ENCODE measurements around the gene LRP1. TPM values are rescaled to one million over a fixed set of nuclear protein-coding genes. Genes with fewer than 3 reads are reported as not detected.
A peak's percentile ranks its signal among the peaks of the same experiment; 100 is the strongest.

LRP1 gene
- total RNA-seq, 1 donor from 2014 or later = 369 TPM

DNA sequence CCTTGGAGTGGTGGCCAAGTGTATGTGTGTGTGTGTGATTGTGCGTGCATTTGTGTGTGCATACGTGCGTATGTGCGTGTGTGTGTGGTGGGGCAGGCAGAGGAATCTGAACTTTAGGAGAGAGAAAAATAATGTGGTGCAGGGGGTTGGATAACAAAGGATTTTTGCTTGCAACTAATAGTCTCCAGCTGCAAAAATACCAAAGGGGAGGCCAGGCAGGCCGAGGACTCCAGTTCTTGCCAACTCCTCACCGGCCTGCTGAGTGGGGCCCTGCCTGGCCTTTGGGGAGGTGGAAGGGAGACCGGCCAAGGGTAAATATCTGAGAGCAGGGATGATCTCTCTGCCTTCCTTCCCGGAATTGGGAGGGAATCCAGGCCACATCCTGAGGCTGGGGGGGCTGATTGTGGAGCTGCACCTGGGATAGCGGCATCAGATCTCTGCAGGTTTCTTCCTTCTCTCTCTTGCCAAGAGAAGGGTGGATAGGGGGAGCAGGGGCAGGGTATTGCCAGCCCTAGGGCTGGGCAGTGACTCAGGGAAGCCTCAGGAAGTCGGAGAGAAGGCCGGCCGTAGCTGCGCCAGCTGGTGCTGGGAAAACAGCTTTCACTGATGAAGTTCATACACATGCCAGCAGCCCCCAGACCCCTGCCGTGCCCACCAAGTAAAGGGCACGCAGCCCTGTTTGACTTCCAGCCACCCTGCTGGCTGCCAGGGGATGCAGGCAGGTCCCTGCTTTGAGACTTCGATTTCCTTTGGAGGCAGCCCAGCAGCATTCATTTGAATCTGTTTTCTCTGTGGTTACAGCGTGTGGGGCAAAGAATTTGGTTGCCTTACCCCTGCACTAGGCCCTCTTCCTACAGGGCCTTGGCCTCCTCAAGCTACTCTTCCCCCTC lies 23.7 kb downstream of the LRP1 start:
- peak; percentile 69 for DNase-seq (ENCODE audit: low read depth)
- peak overlapping the region; percentile 71 for H3K9ac ChIP-seq (ENCODE audit: low read length)
- peaks cover 32% of the 10 kb centered on the region for H3K79me2 ChIP-seq (ENCODE audit: insufficient read depth, low read length)
- peaks cover 44% of the 10 kb centered on the region for H3K4me1 ChIP-seq (ENCODE audit: insufficient read depth, low read length)
- H3K4me2 ChIP-seq (ENCODE audit: low read length) = peak overlapping the region; percentile 67
- no peaks in the 10 kb centered on the region for H3K9me3 ChIP-seq (ENCODE audit: insufficient read depth, low read depth, low read length)
- peaks cover 90% of the 10 kb centered on the region for H4K20me1 ChIP-seq (ENCODE audit: insufficient read depth, low read length)
- H3K27me3 Mint-ChIP-seq (ENCODE audit: low read depth, unreplicated experiment) = no peaks in the 10 kb centered on the region
- peaks cover 39% of the 10 kb centered on the region for H3K36me3 ChIP-seq (ENCODE audit: insufficient read depth, low read length)
- TF ChIP-seq, protein P1, sequence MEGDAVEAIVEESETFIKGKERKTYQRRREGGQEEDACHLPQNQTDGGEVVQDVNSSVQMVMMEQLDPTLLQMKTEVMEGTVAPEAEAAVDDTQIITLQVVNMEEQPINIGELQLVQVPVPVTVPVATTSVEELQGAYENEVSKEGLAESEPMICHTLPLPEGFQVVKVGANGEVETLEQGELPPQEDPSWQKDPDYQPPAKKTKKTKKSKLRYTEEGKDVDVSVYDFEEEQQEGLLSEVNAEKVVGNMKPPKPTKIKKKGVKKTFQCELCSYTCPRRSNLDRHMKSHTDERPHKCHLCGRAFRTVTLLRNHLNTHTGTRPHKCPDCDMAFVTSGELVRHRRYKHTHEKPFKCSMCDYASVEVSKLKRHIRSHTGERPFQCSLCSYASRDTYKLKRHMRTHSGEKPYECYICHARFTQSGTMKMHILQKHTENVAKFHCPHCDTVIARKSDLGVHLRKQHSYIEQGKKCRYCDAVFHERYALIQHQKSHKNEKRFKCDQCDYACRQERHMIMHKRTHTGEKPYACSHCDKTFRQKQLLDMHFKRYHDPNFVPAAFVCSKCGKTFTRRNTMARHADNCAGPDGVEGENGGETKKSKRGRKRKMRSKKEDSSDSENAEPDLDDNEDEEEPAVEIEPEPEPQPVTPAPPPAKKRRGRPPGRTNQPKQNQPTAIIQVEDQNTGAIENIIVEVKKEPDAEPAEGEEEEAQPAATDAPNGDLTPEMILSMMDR (IDR thresholded peaks at IDR 0.05; ENCODE audit: insufficient read depth, low read depth, low read length) = no peak
- TF ChIP-seq EZH2 (IDR thresholded peaks at IDR 0.05; ENCODE audit: insufficient read depth, low read length) = no peak
- H3K27ac ChIP-seq (ENCODE audit: low read depth, low read length) = peak overlapping the region; percentile 71
- H3K27me3 ChIP-seq (ENCODE audit: insufficient read depth, low read length) = no peaks in the 10 kb centered on the region
- peaks cover 46% of the 10 kb centered on the region for H3K36me3 Mint-ChIP-seq (ENCODE audit: low read depth, unreplicated experiment)
- H3K27ac Mint-ChIP-seq (ENCODE audit: unreplicated experiment) = peak overlapping the region; percentile 6
- peaks cover 46% of the 10 kb centered on the region for H3K4me1 Mint-ChIP-seq (ENCODE audit: low read depth, unreplicated experiment)
- no peak overlapping the region for H2AFZ ChIP-seq (ENCODE audit: low read depth, low read length)
- no peak overlapping the region for H3K4me3 ChIP-seq (ENCODE audit: insufficient read depth, low read depth, low read length)
- no peaks in the 10 kb centered on the region for H3K9me3 Mint-ChIP-seq (ENCODE audit: unreplicated experiment)
- H3K4me3 Mint-ChIP-seq (ENCODE audit: unreplicated experiment) = no peak overlapping the region
- no peak for FAIRE-seq

DNA sequence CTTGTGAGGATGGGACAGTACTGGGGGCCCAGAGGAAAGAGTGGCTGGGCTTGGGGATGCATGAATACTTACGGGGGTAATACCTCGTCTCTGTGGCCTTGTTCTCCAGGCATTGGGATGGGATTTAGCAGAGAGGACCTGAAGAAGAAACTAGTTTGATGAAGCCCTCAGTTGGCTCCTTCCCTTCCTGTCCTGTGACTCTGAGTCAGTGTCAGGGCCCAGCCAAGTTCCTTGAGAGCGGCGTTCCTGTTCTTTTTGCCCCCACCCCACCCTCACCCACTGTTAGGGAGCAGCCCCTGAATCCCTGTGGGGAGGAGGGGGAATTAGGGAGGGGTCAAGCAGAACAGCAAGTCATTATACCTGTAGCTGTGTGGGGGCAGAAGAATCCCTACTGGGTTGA lies 24.4 kb downstream of the LRP1 start:
- Histone ChIP-seq H3K27ac (ENCODE audit: low read depth, low read length) (peak overlapping the region; percentile 71), H4K20me1 (ENCODE audit: insufficient read depth, low read length) (peaks cover 85% of the 10 kb centered on the region), H3K9me3 (ENCODE audit: insufficient read depth, low read depth, low read length) (no peaks in the 10 kb centered on the region), H3K4me3 (ENCODE audit: insufficient read depth, low read depth, low read length) (no peak overlapping the region), H3K36me3 (ENCODE audit: insufficient read depth, low read length) (peaks cover 43% of the 10 kb centered on the region), H3K4me1 (ENCODE audit: insufficient read depth, low read length) (peaks cover 38% of the 10 kb centered on the region), H3K27me3 (ENCODE audit: insufficient read depth, low read length) (no peaks in the 10 kb centered on the region), H2AFZ (ENCODE audit: low read depth, low read length) (no peak overlapping the region), H3K79me2 (ENCODE audit: insufficient read depth, low read length) (peaks cover 32% of the 10 kb centered on the region), H3K4me2 (ENCODE audit: low read length) (peak overlapping the region; percentile 67), H3K9ac (ENCODE audit: low read length) (peak overlapping the region; percentile 71)
- peak overlapping the region; percentile 30 for H3K27ac Mint-ChIP-seq (ENCODE audit: unreplicated experiment)
- H3K27me3 Mint-ChIP-seq (ENCODE audit: low read depth, unreplicated experiment) = no peaks in the 10 kb centered on the region
- H3K4me3 Mint-ChIP-seq (ENCODE audit: unreplicated experiment) = no peak overlapping the region
- peaks cover 41% of the 10 kb centered on the region for H3K4me1 Mint-ChIP-seq (ENCODE audit: low read depth, unreplicated experiment)
- H3K9me3 Mint-ChIP-seq (ENCODE audit: unreplicated experiment) = no peaks in the 10 kb centered on the region
- FAIRE-seq (no peak), DNase-seq (ENCODE audit: low read depth) (peak; percentile 60)
- no peak for TF ChIP-seq EZH2 (IDR thresholded peaks at IDR 0.05; ENCODE audit: insufficient read depth, low read length)
- TF ChIP-seq, protein P1 (IDR thresholded peaks at IDR 0.05; ENCODE audit: insufficient read depth, low read depth, low read length) = no peak
- peaks cover 42% of the 10 kb centered on the region for H3K36me3 Mint-ChIP-seq (ENCODE audit: low read depth, unreplicated experiment)

All from astrocyte (in vitro differentiated cells and primary cell).